Endothelial cell of umbilical vein (primary cell): ENCODE measurements around the gene KLHL25. TPM values are rescaled to one million over a fixed set of nuclear protein-coding genes. Genes with fewer than 3 reads are reported as not detected.

Experiments
- BruUV-seq: library from RNA; stranded (reverse); fragments of 400-500 nt; replicated peaks from 2 replicates; lab custom pipeline; 2021; lab: Mats Ljungman, UMichigan
- CTCF ChIA-PET: fragments of 300-600, 350-600 bp; sonication (Branson Sonifier 250); formaldehyde crosslinking; loops from one replicate; lab custom pipeline; 2021; ENCODE audit warnings: antibody characterized with exemption, inconsistent platforms; lab: Charles Lee
- POLR2A ChIA-PET: fragments of 300-600, 350-600 bp; sonication (Branson Sonifier 250); formaldehyde crosslinking; loops from one replicate; lab custom pipeline; 2021; ENCODE audit warnings: antibody characterized with exemption, inconsistent platforms; lab: Charles Lee
- DNase-seq: peaks from one replicate; pipeline ENCODE4 v3.0.0-alpha.2; 2011; ENCODE audit warnings: low read depth, low spot score
- FAIRE-seq: peaks from 2 replicates; lab custom pipeline; 2011; peaks lifted over from hg19 to GRCh38; lab: Jason Lieb, UNC
- H2AFZ ChIP-seq: 2 replicates; pipeline ENCODE4 v1.6.0; 2012; ENCODE audit warnings: low read depth, low read length, control low read depth, inconsistent platforms
- H3K27ac ChIP-seq: 2 replicates; pipeline ENCODE4 v1.5.1; 2011; ENCODE audit warnings: low read depth, mild to moderate bottlenecking, control low read depth, low read length, moderate library complexity; ENCODE audit not compliant: insufficient read depth
- H3K27me3 ChIP-seq, 2 experiments: 2 replicates each; pipeline versions ENCODE4 v1.6.0 to v1.6.1; 2011; ENCODE audit warnings: low read length in 2 of 2, mixed read lengths in 1 of 2; ENCODE audit not compliant: control insufficient read depth in 2 of 2, insufficient read depth in 2 of 2
- H3K36me3 ChIP-seq, 2 experiments: 2 replicates in 1 of 2; 3 replicates in 1 of 2; pipeline ENCODE4 v1.5.1; 2011; ENCODE audit warnings: low read length in 2 of 2, mild to moderate bottlenecking in 1 of 2, moderate library complexity in 1 of 2; ENCODE audit not compliant: control insufficient read depth in 2 of 2, insufficient read depth in 2 of 2; ENCODE audit errors: extremely low read depth in 1 of 2
- H3K4me1 ChIP-seq: 3 replicates; pipeline ENCODE4 v1.5.1; 2011; ENCODE audit warnings: mild to moderate bottlenecking, low read length; ENCODE audit not compliant: control insufficient read depth, insufficient read depth; ENCODE audit errors: extremely low read depth
- H3K4me2 ChIP-seq: 2 replicates; pipeline ENCODE4 v1.6.1; 2011; ENCODE audit warnings: low read length, control low read depth, mixed read lengths; ENCODE audit not compliant: insufficient read depth
- H3K4me3 ChIP-seq, 3 experiments: fragments of 200-600 bp in 1 of 3; sonication (generic), shearing (Covaris generic) in 1 of 3; replicated peaks in 1 of 3; 2 replicates each; pipeline ENCODE4 v1.5.1; 2011 to 2016; ENCODE audit warnings: control low read depth in 3 of 3, low read length in 3 of 3, mild to moderate bottlenecking in 2 of 3, inconsistent platforms in 1 of 3, low read depth in 1 of 3, moderate library complexity in 1 of 3; ENCODE audit not compliant: insufficient read depth in 1 of 3
- H3K79me2 ChIP-seq: 2 replicates; pipeline ENCODE4 v1.6.0; 2012; ENCODE audit warnings: low read length, inconsistent platforms; ENCODE audit not compliant: control insufficient read depth, insufficient read depth
- H3K9ac ChIP-seq: replicated peaks from 2 replicates; pipeline ENCODE3; 2011; ENCODE audit warnings: low read length, control low read depth; ENCODE audit not compliant: insufficient read depth; ENCODE audit errors: extremely low read depth
- H3K9me1 ChIP-seq: replicated peaks from 3 replicates; pipeline ENCODE4 v1.6.0; 2011; ENCODE audit warnings: mild to moderate bottlenecking, low read length; ENCODE audit not compliant: control insufficient read depth, insufficient read depth; ENCODE audit errors: extremely low read depth
- H3K9me3 ChIP-seq: replicated peaks from 2 replicates; pipeline ENCODE4 v1.5.1; 2012; ENCODE audit warnings: low read length, inconsistent platforms; ENCODE audit not compliant: control insufficient read depth, insufficient read depth
- H4K20me1 ChIP-seq: replicated peaks from 2 replicates; pipeline ENCODE3; 2011; ENCODE audit warnings: mild to moderate bottlenecking, low read length; ENCODE audit not compliant: control insufficient read depth, insufficient read depth; ENCODE audit errors: extremely low read depth
- CTCF ChIP-seq, 2 donors: IDR thresholded peaks; 1 replicate in 1 of 2; 2 replicates in 1 of 2; pipeline ENCODE4 v1.5.1; 2011; ENCODE audit warnings: low read length in 2 of 2, mild to moderate bottlenecking in 2 of 2, moderate library complexity in 2 of 2, control low read depth in 1 of 2, inconsistent platforms in 1 of 2, low read depth in 1 of 2; ENCODE audit not compliant: insufficient read depth in 1 of 2; ENCODE audit errors: extremely low read depth in 1 of 2
- EZH2 ChIP-seq: IDR thresholded peaks from 2 replicates; pipeline ENCODE4 v1.6.1; 2012; ENCODE audit warnings: borderline replicate concordance, low read depth, mild to moderate bottlenecking, moderate library complexity, low read length, inconsistent platforms; ENCODE audit not compliant: severe bottlenecking
- FOS ChIP-seq: IDR thresholded peaks from 2 replicates; pipeline ENCODE4 v1.6.1; 2011; ENCODE audit warnings: mild to moderate bottlenecking, low read length, moderate library complexity, borderline replicate concordance; ENCODE audit not compliant: insufficient read depth
- GATA2 ChIP-seq: IDR thresholded peaks from 2 replicates; pipeline ENCODE4 v1.7.0; 2011; ENCODE audit warnings: low read depth, mild to moderate bottlenecking, moderate library complexity, mixed read lengths, low read length; ENCODE audit not compliant: insufficient read length, insufficient read depth
- JUN ChIP-seq: IDR thresholded peaks from 2 replicates; pipeline ENCODE4 v1.6.1; 2011; ENCODE audit warnings: borderline replicate concordance, low read depth; ENCODE audit not compliant: insufficient read length, insufficient read depth
- MAX ChIP-seq: IDR thresholded peaks from 2 replicates; pipeline ENCODE4 v1.6.1; 2011; ENCODE audit not compliant: insufficient read depth, insufficient read length
- MYC ChIP-seq: IDR thresholded peaks from one replicate; pipeline ENCODE4 v1.6.1; 2011; ENCODE audit warnings: mild to moderate bottlenecking, low read depth, low read length
- POLR2A ChIP-seq: IDR thresholded peaks from 2 replicates; pipeline ENCODE4 v1.6.1; 2012; ENCODE audit warnings: low read depth, mild to moderate bottlenecking, control low read depth, low read length
- POLR2AphosphoS5 ChIP-seq: IDR thresholded peaks from 2 replicates; pipeline ENCODE4 v1.6.1; 2012; ENCODE audit warnings: low read depth, mild to moderate bottlenecking, control low read depth, low read length, moderate library complexity; ENCODE audit not compliant: insufficient read depth
- dilution Hi-C: fragments of 300-500 bp; cut with MboI; formaldehyde crosslinking; loops from one replicate; pipeline ENCODE4 v1.15.0; 2019; ENCODE audit warnings: low sequenced_read_pairs; ENCODE audit not compliant: extremely low pct_ligation_motif_present
- intact Hi-C: fragments of 100-400 bp; cut with micrococcal nuclease; formaldehyde crosslinking; loops from one replicate; pipeline ENCODE4 v1.10.0; 2022
- polyA plus RNA-seq, 4 experiments: library from polyadenylated mRNA; depleted of rRNA in 3 of 4; stranded (reverse) in 3 of 4; unstranded in 1 of 4; fragments of >200 nt; gene quantifications; 2 replicates each; pipeline versions ENCODE4 v1.2.1 to v1.2.3, GENCODE V29; 2011 to 2012; ENCODE audit warnings: missing spikeins in 1 of 4
- total RNA-seq: library from RNA; stranded (reverse); gene quantifications from 2 replicates; pipeline ENCODE4 v1.2.3, GENCODE V29; 2021

Gene KLHL25
- total and polyA plus RNA-seq, 2 donors (not counting 3 experiments of a cell fraction or from before 2014, with no cell fraction given) = 5.4 to 6.4 TPM

- ChIA-PET CTCF (no interaction called here), POLR2A (no interaction called here)
- no peak overlapping the region for H3K4me2 ChIP-seq
- DNase-seq (no peak), FAIRE-seq (no peak)
- no peak for TF ChIP-seq CTCF (IDR thresholded peaks at IDR 0.05; ENCODE audit: extremely low read depth in 1 of 2, insufficient read depth in 1 of 2, low read depth in 1 of 2, low read length in 2 of 2)
- TF ChIP-seq FOS = no peak
- TF ChIP-seq POLR2AphosphoS5 = no peak
- TF ChIP-seq EZH2 = no peak
- no peak for TF ChIP-seq POLR2A
- TF ChIP-seq JUN = no peak
- no peak for TF ChIP-seq GATA2
- TF ChIP-seq MAX = no peak
- TF ChIP-seq MYC = no peak
- intact Hi-C loops (loop anchor here (5.0 kb wide), 1 partner anchor 59 kb away; the partner anchor contains the start of gene KLHL25), dilution Hi-C loops (no loop called here)
- H3K9ac ChIP-seq = no peak overlapping the region
- H3K27ac ChIP-seq = no peak overlapping the region
- H3K79me2 ChIP-seq = no peaks in the 10 kb centered on the region
- peaks cover 3% of the 10 kb centered on the region for H3K9me3 ChIP-seq
- H3K4me3 ChIP-seq = no peak overlapping the region
- peaks cover 10 to 25% of the 10 kb centered on the region in 2 experiments for H3K36me3 ChIP-seq
- H2AFZ ChIP-seq = no peak overlapping the region
- no TSS peak for BruUV-seq
- no peaks in the 10 kb centered on the region for H3K27me3 ChIP-seq
- no peaks in the 10 kb centered on the region for H3K4me1 ChIP-seq
- H3K9me1 ChIP-seq = no peaks in the 10 kb centered on the region
- no peaks in the 10 kb centered on the region for H4K20me1 ChIP-seq
These were observed 61.3 kb downstream of the KLHL25 start for GRCh38 chr15:85733416-85733815.
